Gastrocnemius medialis (tissue), 4 donors: Measurements from ENCODE around the gene SCIN. TPM values are rescaled to one million over a fixed set of nuclear protein-coding genes. Genes with fewer than 3 reads are reported as not detected.
A peak's percentile ranks its signal among the peaks of the same experiment; 100 is the strongest.

ENCODE experiments used
- ATAC-seq, 2 donors: fragments of 150-250 bp; one replicate each; pipeline ENCODE4 v1.9.1; 2016
- DNase-seq, 2 donors: peaks; one replicate each; pipeline ENCODE4 v3.0.0-alpha.2; 2019
- H3K27ac ChIP-seq, 4 donors: fragments of 200-600 bp; sonication (generic); 1 replicate in 1 of 4; 2 replicates in 3 of 4; pipeline ENCODE4 v1.5.1; 2016 to 2018; ENCODE audit warnings: mild to moderate bottlenecking in 2 of 4, moderate library complexity in 1 of 4
- H3K27me3 ChIP-seq, 3 donors: fragments of 200-600 bp; sonication (generic) in 2 of 3; 1 replicate in 1 of 3; 2 replicates in 2 of 3; pipeline versions ENCODE4 v1.5.1 to v1.6.0; 2016 to 2019; ENCODE audit warnings: mild to moderate bottlenecking in 1 of 3, moderate library complexity in 1 of 3
- H3K36me3 ChIP-seq, 2 donors: fragments of 200-600 bp; sonication (generic) in 1 of 2; one replicate each; pipeline ENCODE4 v1.5.1; 2017 to 2018
- H3K4me1 ChIP-seq, 2 donors: fragments of 200-600 bp; sonication (generic) in 1 of 2; one replicate each; pipeline ENCODE4 v1.5.1; 2016 to 2017; ENCODE audit warnings: mild to moderate bottlenecking in 2 of 2
- H3K4me3 ChIP-seq, 4 donors: fragments of 200-600 bp; sonication (generic) in 3 of 4; 1 replicate in 1 of 4; 2 replicates in 3 of 4; pipeline ENCODE4 v1.5.1; 2016 to 2019; ENCODE audit warnings: mild to moderate bottlenecking in 2 of 4
- H3K9me3 ChIP-seq, 3 donors: fragments of 200-600 bp; sonication (generic) in 2 of 3; 1 replicate in 1 of 3; 2 replicates in 2 of 3; pipeline ENCODE4 v1.5.1; 2016 to 2019
- CTCF ChIP-seq, 5 experiments: fragments of 450-650 bp in 3 of 5; fragments of 200-600 bp in 2 of 5; sonication (generic) in 2 of 5; IDR thresholded peaks in 4 of 5; conservative IDR thresholded peaks in 1 of 5; 1 replicate in 4 of 5; 2 replicates in 1 of 5; pipeline ENCODE4 v1.5.1; 2016 to 2019; ENCODE audit warnings: antibody characterized with exemption in 5 of 5, mild to moderate bottlenecking in 3 of 5, moderate library complexity in 3 of 5
- POLR2A ChIP-seq, 2 donors: fragments of 450-650 bp; IDR thresholded peaks; one replicate each; pipeline ENCODE4 v1.6.1; 2017; ENCODE audit warnings: antibody characterized with exemption in 2 of 2, mild to moderate bottlenecking in 2 of 2, moderate library complexity in 2 of 2
- in situ Hi-C, 4 donors: fragments of 200-750 bp; cut with MboI; loops; one replicate each; pipeline versions ENCODE4 v1.15.0 to v1.8.0; 2017; ENCODE audit warnings: low sequenced_read_pairs in 4 of 4
- intact Hi-C: fragments of 100-400 bp; cut with DNase I; formaldehyde crosslinking; loops from one replicate; pipeline ENCODE4 v1.15.1; 2023; ENCODE audit warnings: low total_unique reads
- total RNA-seq, 4 donors: library from RNA; depleted of rRNA; stranded (reverse); fragments of >200 nt; gene quantifications; one replicate each; pipeline versions ENCODE4 v1.1.0 to v1.2.3, GENCODE V29; 2016

Gene SCIN
- total RNA-seq, 4 donors from 2014 or later: 0.09 to 2.4 (median 1.4) TPM; not detected in 1

GRCh38 chr7:12565873-12566272 is 4.6 kb upstream of the SCIN start:
- Histone ChIP-seq H3K36me3 (no peaks in the 10 kb centered on the region), H3K27me3 (peaks cover 11 to 25% (median 24%) of the 10 kb centered on the region in 3 donors), H3K27ac (no peak overlapping the region), H3K9me3 (no peaks in the 10 kb centered on the region), H3K4me1 (peaks cover 0 to 7% of the 10 kb centered on the region in 2 donors), H3K4me3 (no peak overlapping the region)
- no peak for TF ChIP-seq CTCF (IDR thresholded peaks at IDR 0.05 in 4 of 5, conservative IDR thresholded peaks at IDR 0.05 in 1 of 5)
- TF ChIP-seq POLR2A (IDR thresholded peaks at IDR 0.05): no peak
- intact Hi-C loops: no loop called here
- in situ Hi-C loops: no loop called here
- no peak for ATAC-seq
- no peak for DNase-seq

GRCh38 chr7:12567015-12567414 is 3.5 kb upstream of the SCIN start:
- H3K36me3 ChIP-seq: no peaks in the 10 kb centered on the region
- DNase-seq (no peak), ATAC-seq (no peak)
- peaks cover 0 to 7% of the 10 kb centered on the region in 2 donors for H3K4me1 ChIP-seq
- intact Hi-C loops: no loop called here
- H3K27ac ChIP-seq: no peak overlapping the region
- no peaks in the 10 kb centered on the region for H3K9me3 ChIP-seq
- TF ChIP-seq CTCF (IDR thresholded peaks at IDR 0.05 in 4 of 5, conservative IDR thresholded peaks at IDR 0.05 in 1 of 5) (no peak), POLR2A (IDR thresholded peaks at IDR 0.05) (no peak)
- peaks cover 14 to 36% (median 34%) of the 10 kb centered on the region in 3 donors for H3K27me3 ChIP-seq
- in situ Hi-C loops: no loop called here
- H3K4me3 ChIP-seq: no peak overlapping the region

- peak overlapping the region in 1 of 4 donors; percentile 31 for H3K4me3 ChIP-seq
- DNase-seq: no peak
- no peaks in the 10 kb centered on the region for H3K9me3 ChIP-seq
- intact Hi-C loops: no loop called here
- TF ChIP-seq CTCF (IDR thresholded peaks at IDR 0.05 in 4 of 5, conservative IDR thresholded peaks at IDR 0.05 in 1 of 5): no peak
- TF ChIP-seq POLR2A (IDR thresholded peaks at IDR 0.05): no peak
- in situ Hi-C loops: no loop called here
- peaks cover 0 to 7% of the 10 kb centered on the region in 2 donors for H3K4me1 ChIP-seq
- H3K36me3 ChIP-seq: no peaks in the 10 kb centered on the region
- H3K27ac ChIP-seq: no peak overlapping the region
- no peak for ATAC-seq
- peaks cover 15 to 39% (median 34%) of the 10 kb centered on the region in 3 donors for H3K27me3 ChIP-seq
Measured at GRCh38 chr7:12569673-12570072, 847 bp upstream of the SCIN start.

GRCh38 chr7:12570168-12570533 is 369 bp upstream of the SCIN start:
- in situ Hi-C loops: no loop called here
- Histone ChIP-seq H3K36me3 (no peaks in the 10 kb centered on the region), H3K4me3 (peak overlapping the region; percentile 24 to 40 (median 31)), H3K4me1 (peaks cover 0 to 7% of the 10 kb centered on the region in 2 donors), H3K27me3 (peaks cover 15 to 39% (median 34%) of the 10 kb centered on the region in 3 donors), H3K27ac (no peak overlapping the region), H3K9me3 (no peaks in the 10 kb centered on the region)
- intact Hi-C loops: no loop called here
- DNase-seq: no peak
- TF ChIP-seq CTCF (IDR thresholded peaks at IDR 0.05 in 4 of 5, conservative IDR thresholded peaks at IDR 0.05 in 1 of 5) (no peak), POLR2A (IDR thresholded peaks at IDR 0.05) (no peak)
- peak in 1 of 2 donors; percentile 14 for ATAC-seq

- TF ChIP-seq CTCF (IDR thresholded peaks at IDR 0.05 in 4 of 5, conservative IDR thresholded peaks at IDR 0.05 in 1 of 5) (no peak), POLR2A (IDR thresholded peaks at IDR 0.05) (no peak)
- Histone ChIP-seq H3K27me3 (peaks cover 15 to 36% (median 34%) of the 10 kb centered on the region in 3 donors), H3K36me3 (no peaks in the 10 kb centered on the region), H3K9me3 (no peaks in the 10 kb centered on the region), H3K4me3 (no peak overlapping the region), H3K27ac (no peak overlapping the region), H3K4me1 (peaks cover 0 to 7% of the 10 kb centered on the region in 2 donors)
- in situ Hi-C loops: no loop called here
- ATAC-seq (no peak), DNase-seq (no peak)
- intact Hi-C loops: no loop called here
Measured at GRCh38 chr7:12571691-12572090, 1.2 kb downstream of the SCIN start.
